GM12874 (cell line): ENCODE measurements around the gene ZFP57.

Experiments
- CTCF ChIP-seq: IDR thresholded peaks from 2 replicates; pipeline ENCODE4 v1.5.1; 2011; ENCODE audit warnings: low read depth, mild to moderate bottlenecking, control low read depth, low read length, moderate library complexity; ENCODE audit not compliant: insufficient read depth

The ZFP57 gene

DNA sequence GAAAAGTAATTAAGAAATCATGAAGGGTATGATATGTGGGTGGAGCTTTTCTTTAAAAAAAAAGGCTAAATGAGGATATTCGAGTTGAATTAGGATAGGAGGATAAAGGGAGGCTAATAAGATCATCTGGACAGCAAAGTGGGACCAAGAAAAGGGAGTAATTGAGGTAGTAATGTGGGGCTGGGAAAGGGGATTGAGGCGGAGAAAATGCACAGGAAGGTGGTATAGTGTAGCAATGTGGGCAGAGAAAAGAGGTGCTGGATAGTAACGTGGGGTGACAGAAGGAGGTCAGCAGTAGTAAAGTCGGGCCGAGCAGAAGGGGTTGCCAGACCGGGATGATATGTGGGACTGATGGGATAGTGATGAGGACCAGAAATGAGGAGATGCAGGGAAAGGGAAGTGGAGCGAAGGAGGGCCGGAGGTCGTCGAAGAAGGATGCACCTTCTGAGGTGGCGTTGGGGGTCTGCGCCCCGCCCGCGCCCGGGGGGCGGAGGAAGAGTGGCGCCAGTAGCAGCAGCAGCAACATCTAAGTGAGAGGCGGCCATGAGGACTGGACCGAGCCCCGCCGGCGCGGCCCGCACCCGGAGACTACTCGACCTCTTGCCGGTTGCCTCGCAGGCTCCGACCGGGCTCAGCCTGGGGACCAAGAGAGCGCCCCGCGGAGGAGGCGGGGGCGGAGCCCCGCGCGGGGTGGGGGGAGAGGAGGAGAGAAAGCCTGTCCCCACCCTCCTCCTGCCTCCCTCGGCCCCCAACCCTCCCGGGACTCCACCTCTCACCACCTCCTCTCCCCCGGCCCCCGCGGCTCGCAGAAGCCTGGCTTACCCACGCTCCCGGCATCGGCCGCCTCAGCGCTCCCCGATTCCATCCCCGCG, 48.9 kb downstream of the ZFP57 start:
- TF ChIP-seq CTCF: no peak

DNA sequence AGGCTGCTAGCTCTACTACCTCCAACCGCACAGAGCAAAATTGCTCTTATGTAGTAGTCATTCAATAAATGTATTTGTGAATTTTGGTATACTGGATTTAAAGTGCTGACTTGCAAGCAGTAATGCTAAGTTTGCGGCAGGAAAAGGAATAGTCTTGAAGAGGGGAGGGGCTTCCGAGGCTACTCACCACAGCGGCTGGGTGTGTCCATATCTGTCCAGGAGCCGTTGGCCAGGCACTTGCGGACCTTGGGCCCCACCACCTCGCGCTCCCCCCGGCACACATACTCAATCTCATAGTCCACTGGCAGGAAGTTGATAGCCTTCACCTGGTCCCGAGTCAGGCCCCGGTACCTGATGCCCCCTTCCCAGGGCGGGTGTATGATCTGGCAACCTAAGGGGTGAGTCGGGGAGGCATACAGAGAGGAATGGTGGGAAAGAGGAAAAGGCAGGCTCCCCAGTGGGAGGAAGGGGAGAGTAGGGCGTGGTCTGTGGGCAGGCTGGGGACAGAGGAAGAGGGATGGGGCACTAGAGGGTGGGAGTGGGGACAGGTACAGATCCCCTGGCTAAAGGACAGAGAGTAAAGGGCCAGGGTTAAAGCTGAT, 49.6 kb downstream of the ZFP57 start:
- TF ChIP-seq CTCF: no peak

- TF ChIP-seq CTCF: no peak
These were observed 50.6 kb downstream of the ZFP57 start for GRCh38 chr6:29630315-29630714.

DNA sequence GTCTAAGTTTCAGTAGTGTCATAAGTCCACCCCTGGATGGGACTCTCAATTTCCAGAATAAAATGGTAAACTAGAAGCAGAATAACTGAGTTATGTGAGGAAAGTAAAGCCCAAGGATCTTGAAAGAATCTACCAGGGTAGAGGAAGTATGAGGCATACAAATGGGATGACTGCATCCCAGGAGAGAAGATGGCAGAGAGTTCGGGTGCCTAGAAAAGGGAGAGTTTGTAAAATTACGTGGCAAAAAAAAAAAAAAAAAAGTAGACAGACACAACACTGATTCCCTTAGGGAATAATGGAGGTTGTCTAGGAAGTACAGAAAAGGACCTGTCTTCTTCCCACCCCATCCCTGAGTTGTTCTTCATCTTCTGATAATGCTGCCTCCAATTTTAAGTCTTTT, 51.4 kb downstream of the ZFP57 start:
- TF ChIP-seq CTCF: no peak

DNA sequence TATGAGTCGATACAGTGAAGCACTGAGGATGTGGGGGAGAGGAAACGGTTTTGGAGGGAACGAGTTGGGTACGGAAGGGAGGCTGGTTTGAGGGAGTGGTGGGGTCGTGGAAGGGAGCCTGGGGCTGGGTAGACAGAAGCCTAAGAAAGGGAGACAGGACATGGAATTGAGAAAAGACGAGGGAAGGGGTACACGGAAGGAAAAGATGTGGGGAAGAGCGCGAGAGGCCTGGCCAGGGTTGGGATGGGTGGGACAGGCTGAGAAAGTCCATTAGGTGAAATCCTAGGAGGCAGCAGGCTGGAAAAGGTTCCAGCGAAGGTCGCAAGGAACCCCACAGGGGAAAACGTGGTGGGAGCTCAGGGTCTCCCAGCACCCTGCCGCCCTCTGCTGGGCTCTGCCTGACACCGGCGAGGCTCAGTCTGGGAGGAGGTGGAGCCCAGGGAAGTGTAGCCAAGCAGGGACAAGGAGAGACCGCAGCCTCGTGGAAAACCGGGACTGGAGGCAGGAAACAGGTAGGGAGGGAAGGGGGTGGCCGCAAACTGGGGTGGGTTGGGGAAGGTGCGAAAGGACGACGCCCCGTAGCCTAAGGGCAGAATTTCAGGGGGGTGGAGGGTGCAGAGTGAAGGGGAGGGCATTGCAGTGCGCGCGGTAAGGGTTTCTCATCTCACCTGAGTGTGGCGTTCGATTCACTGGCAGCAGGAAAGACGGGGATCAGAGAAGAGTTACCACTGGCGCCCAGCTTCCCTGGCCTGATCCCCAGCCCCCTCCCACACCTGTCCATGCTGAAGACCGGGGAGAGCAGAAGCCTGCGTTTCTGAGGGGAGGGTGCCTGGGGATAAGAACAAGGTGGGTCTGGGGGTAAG, 52.3 kb downstream of the ZFP57 start:
- TF ChIP-seq CTCF: peak; percentile 77

DNA sequence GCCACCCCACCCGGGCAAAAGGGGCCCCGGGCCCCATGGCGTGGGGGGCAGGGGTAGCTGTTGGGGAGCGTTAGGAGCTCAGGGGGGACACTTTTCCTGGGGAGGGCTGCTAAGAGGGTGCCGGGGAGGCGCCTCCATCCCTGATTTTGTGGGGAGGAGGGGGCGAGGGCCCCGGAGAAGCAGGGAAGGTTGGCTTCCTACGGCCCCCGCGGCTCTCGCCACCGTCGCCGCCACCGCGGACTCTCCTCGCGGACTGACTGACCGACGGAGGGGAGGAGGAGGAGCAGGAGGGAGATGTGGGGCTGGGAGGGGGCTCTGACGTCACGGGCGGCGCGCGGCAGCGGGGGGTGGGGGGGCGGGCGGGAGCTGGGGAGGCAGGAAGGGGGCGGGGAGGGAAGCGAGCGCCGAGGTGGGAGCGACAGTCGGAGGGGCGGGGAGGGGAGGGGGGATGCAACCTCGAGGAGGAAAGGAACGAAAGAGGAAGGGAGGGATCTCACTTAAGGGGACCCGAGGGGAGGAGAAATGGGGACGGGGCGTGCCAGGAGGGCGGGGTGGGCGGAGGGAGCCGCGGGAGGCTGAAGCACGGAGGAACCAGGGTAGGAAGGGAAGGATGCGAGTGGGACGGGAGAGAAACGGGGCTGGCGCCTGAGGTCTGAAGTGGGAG, 53.1 kb downstream of the ZFP57 start:
- no peak for TF ChIP-seq CTCF
